NB4 (cell line): ENCODE measurements around the gene LETMD1.

ENCODE experiments used
- DNase-seq: peaks from one replicate; pipeline ENCODE4 v3.0.0; 2010; ENCODE audit warnings: low read depth
- H3K4me3 ChIP-seq: one replicate; pipeline ENCODE4 v1.5.1; 2011; ENCODE audit warnings: mild to moderate bottlenecking, low read depth, low read length, moderate library complexity
- MYC ChIP-seq: IDR thresholded peaks from 2 replicates; pipeline ENCODE4 v1.6.1; 2011; ENCODE audit warnings: low read depth, low read length
- POLR2A ChIP-seq: IDR thresholded peaks from 2 replicates; pipeline ENCODE4 v1.6.1; 2011; ENCODE audit warnings: mild to moderate bottlenecking; ENCODE audit not compliant: insufficient read length; ENCODE audit errors: extremely low read depth
- TF ChIP-seq, protein P1 (sequence below): IDR thresholded peaks from 2 replicates; pipeline ENCODE4 v1.6.1; 2011; ENCODE audit warnings: low read depth, low read length
- TF ChIP-seq, protein P2 (sequence below): IDR thresholded peaks from one replicate; pipeline ENCODE4 v1.5.1; 2012; ENCODE audit warnings: low read depth, low read length

The LETMD1 gene

DNA sequence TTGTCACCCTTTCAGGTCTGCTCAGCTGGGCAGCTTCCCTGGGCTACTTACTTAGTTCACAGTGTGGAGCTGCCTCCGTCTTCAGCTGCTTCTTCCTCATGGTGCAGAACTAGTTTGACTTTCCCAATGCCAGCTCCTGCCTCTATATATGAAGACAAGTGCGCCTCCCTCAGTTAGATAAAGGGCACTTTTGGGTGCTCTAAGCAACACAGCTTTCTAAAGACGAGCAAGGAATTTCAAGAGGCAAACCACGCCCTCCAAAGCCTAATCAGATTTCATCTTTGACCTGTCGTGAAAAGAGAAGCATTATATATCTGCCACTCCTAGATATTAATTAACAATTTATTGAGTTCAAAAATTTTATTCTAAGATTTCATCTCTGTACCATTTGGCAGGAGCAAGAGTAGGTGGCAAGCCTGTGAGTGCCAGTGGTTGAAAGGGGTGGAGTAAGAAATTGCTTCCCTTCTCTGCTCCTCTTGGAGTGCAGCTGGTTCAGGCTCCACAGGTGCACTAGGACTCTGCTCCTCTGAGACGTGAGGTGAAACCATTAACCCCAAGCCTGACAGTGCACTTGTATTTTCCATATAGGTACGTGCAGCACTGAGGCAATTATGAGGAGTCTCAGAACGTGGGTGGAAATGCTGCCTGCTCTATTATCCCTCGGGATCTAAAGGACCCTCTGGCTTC lies 19.9 kb upstream of the LETMD1 start:
- TF ChIP-seq POLR2A (no peak), MYC (peak; percentile 43; the same call in 1 of the 2 replicates)
- TF ChIP-seq, protein P1, sequence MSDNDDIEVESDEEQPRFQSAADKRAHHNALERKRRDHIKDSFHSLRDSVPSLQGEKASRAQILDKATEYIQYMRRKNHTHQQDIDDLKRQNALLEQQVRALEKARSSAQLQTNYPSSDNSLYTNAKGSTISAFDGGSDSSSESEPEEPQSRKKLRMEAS = 0 out of 2 replicates have a peak, but pooled peaks have one; percentile 11
- TF ChIP-seq, protein P2, sequence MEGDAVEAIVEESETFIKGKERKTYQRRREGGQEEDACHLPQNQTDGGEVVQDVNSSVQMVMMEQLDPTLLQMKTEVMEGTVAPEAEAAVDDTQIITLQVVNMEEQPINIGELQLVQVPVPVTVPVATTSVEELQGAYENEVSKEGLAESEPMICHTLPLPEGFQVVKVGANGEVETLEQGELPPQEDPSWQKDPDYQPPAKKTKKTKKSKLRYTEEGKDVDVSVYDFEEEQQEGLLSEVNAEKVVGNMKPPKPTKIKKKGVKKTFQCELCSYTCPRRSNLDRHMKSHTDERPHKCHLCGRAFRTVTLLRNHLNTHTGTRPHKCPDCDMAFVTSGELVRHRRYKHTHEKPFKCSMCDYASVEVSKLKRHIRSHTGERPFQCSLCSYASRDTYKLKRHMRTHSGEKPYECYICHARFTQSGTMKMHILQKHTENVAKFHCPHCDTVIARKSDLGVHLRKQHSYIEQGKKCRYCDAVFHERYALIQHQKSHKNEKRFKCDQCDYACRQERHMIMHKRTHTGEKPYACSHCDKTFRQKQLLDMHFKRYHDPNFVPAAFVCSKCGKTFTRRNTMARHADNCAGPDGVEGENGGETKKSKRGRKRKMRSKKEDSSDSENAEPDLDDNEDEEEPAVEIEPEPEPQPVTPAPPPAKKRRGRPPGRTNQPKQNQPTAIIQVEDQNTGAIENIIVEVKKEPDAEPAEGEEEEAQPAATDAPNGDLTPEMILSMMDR = peak; percentile 61
- H3K4me3 ChIP-seq = no peak overlapping the region
- peak; percentile 89 for DNase-seq

DNA sequence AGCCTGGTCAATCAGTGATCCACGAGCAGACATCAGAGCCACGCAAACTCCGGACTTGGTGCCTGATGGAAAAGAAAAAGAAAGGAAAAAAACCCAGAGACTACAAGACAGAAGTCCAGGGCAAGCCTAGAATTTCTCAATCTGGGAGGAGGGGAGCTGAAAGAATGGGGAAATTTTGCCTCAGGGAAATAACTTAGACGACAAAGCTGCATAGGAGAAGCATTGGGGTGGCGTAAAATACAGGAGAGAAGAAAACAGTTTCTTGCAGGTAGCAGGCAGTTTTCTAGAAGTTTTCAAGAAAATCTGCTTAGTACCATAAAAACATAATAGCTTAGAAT lies 19.3 kb upstream of the LETMD1 start:
- no peak overlapping the region for H3K4me3 ChIP-seq
- TF ChIP-seq POLR2A (no peak), MYC (no peak)
- TF ChIP-seq, protein P2 = no peak
- TF ChIP-seq, protein P1 = no peak
- DNase-seq = no peak

DNA sequence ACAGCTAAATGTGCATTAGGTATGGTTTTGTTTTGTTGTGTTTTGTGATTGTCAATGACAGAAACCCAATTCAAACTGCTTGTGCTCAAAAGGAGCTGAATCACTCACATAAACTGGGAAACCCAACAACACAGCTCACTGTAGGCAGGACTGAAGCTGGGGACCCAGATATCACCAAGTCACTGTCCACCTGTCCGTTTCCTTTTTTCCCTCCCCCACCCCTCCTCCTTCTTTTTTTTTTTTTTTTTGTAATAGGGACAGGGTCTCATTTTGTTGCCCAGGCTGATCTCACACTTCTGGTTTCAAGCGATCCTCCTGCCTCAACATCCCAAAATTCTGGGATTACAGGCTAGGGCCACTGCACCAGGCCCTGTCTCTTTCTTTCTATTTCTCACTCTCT lies 15.1 kb upstream of the LETMD1 start:
- no peak for DNase-seq
- TF ChIP-seq, protein P1 = no peak
- TF ChIP-seq POLR2A (no peak), MYC (no peak)
- TF ChIP-seq, protein P2 = no peak
- no peak overlapping the region for H3K4me3 ChIP-seq

DNA sequence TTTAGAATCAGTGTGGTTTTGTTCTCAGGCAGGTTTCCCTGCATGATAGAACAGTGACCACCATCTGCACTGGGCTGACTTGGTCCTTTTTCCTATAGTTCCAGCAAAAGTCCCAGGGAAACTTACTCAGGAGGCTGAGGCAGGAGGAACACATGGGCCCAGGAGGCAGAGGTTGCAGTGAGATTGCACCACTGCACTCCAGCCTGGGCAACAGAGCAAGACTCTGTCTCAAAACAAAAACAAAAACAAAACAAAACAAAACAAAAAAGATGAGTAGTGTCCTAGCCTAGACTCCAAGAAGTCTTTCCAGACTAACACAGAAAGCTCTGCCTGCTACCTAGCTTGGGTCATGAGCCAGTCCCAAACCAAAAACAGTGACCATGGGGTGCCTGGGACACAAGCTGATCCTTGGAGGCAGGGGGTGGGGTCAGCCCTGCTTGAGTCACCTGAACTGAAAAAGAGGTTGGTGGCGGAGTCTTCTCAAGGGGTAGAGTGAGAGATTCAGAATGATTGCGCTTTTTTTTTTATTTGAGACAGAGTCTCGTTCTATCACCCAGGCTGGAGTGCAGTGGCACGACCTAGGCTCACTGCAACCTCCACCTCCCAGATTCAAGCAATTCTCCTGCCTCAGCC lies 14.6 kb upstream of the LETMD1 start:
- DNase-seq = no peak
- H3K4me3 ChIP-seq = no peak overlapping the region
- TF ChIP-seq, protein P1 = no peak
- TF ChIP-seq, protein P2 = no peak
- TF ChIP-seq MYC (no peak), POLR2A (no peak)

DNA sequence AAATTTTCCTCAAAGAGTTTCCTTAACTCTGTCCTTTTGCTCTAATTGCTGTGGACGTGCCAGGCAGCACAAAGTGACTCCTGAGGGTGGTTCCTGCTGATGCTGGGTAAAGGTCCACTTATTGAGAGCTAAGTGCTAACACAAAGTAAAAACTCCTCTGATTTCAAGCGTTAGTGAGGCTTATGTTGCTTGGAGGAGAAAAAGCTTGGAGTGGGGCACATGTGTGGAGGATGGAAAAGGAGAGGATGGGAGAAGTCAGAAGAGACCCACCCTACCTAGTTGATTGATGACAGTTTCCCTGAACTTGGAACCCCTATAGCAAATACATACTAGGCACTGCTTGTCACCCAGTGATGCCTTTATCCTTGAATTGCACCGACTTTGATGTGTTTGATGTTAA lies 11.8 kb upstream of the LETMD1 start:
- TF ChIP-seq POLR2A (no peak), MYC (no peak)
- TF ChIP-seq, protein P2 = no peak
- TF ChIP-seq, protein P1 = no peak
- DNase-seq = no peak
- H3K4me3 ChIP-seq = no peak overlapping the region
